Right atrium auricular region (tissue), 2 donors: ENCODE results near the gene LYZL4. TPM values are rescaled to one million over a fixed set of nuclear protein-coding genes. Genes with fewer than 3 reads are reported as not detected.

Experiments used
- DNase-seq: peaks from one replicate; pipeline ENCODE4 v3.0.0-alpha.2; 2019; ENCODE audit warnings: low spot score
- H3K27ac ChIP-seq, 2 donors: fragments of 200-600 bp; sonication (generic); 1 replicate in 1 of 2; 2 replicates in 1 of 2; pipeline ENCODE4 v1.5.1; 2016 to 2019
- H3K27me3 ChIP-seq, 2 donors: fragments of 200-600 bp; sonication (generic); one replicate each; pipeline versions ENCODE4 v1.5.1 to v1.6.0; 2017 to 2019
- H3K36me3 ChIP-seq: fragments of 200-600 bp; sonication (generic); one replicate; pipeline ENCODE4 v1.5.1; 2016
- H3K4me1 ChIP-seq, 2 donors: fragments of 200-600 bp; sonication (generic); one replicate each; pipeline versions ENCODE4 v1.5.1 to v1.6.0; 2017 to 2019
- H3K4me3 ChIP-seq, 2 donors: fragments of 200-600 bp; sonication (generic); 1 replicate in 1 of 2; 2 replicates in 1 of 2; pipeline ENCODE4 v1.5.1; 2017 to 2019; ENCODE audit warnings: mild to moderate bottlenecking in 1 of 2, moderate library complexity in 1 of 2
- H3K9me3 ChIP-seq, 2 donors: fragments of 200-600 bp; sonication (generic); one replicate each; pipeline ENCODE4 v1.5.1; 2019
- total RNA-seq, 2 donors: library from RNA; depleted of rRNA; stranded (reverse); fragments of >200 nt; gene quantifications; one replicate each; pipeline ENCODE4 v1.1.0, GENCODE V29; 2016
- TF ChIP-seq, protein P1 (sequence below), 2 donors: fragments of 200-600 bp; sonication (generic); IDR thresholded peaks; one replicate each; pipeline ENCODE4 v1.5.1; 2019; ENCODE audit warnings: antibody characterized with exemption in 2 of 2

LYZL4 gene
- total RNA-seq, 2 donors from 2014 or later, result not detected

DNA sequence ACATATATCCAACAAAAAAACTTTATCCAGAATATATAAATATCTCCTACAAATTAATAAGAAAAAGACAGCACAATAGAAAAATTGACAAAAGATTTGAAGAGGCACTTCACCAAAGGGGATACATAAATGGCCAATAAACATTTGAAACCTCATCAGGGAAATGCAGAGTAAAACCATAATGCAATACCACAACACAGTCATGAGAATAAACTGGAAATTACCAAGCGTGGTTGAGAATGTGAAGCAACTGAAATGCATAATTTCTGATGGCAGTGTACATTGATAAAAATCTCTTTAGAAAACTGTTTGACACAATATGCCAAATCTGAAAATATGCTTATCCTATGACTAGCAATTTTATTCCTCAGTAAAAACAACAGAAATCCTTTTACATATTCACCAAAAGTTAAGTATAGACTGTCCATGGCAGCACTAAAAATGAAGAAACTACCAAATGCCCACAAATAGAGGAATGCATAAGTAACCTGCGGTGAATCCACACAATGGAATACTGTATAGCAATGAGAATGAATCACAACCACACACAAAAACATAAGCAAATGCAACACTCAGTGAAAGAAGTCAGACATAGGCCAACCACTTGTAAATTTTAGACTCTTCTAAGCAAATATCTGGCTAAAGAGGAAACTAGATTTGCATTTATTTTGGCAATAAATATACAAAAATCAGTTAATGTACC is 7.9 kb downstream of the LYZL4 start:
- Histone ChIP-seq H3K27me3 (no peaks in the 10 kb centered on the region), H3K9me3 (no peaks in the 10 kb centered on the region), H3K27ac (no peak overlapping the region), H3K36me3 (no peaks in the 10 kb centered on the region), H3K4me1 (no peaks in the 10 kb centered on the region), H3K4me3 (no peak overlapping the region)
- TF ChIP-seq, protein P1, sequence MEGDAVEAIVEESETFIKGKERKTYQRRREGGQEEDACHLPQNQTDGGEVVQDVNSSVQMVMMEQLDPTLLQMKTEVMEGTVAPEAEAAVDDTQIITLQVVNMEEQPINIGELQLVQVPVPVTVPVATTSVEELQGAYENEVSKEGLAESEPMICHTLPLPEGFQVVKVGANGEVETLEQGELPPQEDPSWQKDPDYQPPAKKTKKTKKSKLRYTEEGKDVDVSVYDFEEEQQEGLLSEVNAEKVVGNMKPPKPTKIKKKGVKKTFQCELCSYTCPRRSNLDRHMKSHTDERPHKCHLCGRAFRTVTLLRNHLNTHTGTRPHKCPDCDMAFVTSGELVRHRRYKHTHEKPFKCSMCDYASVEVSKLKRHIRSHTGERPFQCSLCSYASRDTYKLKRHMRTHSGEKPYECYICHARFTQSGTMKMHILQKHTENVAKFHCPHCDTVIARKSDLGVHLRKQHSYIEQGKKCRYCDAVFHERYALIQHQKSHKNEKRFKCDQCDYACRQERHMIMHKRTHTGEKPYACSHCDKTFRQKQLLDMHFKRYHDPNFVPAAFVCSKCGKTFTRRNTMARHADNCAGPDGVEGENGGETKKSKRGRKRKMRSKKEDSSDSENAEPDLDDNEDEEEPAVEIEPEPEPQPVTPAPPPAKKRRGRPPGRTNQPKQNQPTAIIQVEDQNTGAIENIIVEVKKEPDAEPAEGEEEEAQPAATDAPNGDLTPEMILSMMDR (IDR thresholded peaks at IDR 0.05), result no peak
- no peak for DNase-seq

DNA sequence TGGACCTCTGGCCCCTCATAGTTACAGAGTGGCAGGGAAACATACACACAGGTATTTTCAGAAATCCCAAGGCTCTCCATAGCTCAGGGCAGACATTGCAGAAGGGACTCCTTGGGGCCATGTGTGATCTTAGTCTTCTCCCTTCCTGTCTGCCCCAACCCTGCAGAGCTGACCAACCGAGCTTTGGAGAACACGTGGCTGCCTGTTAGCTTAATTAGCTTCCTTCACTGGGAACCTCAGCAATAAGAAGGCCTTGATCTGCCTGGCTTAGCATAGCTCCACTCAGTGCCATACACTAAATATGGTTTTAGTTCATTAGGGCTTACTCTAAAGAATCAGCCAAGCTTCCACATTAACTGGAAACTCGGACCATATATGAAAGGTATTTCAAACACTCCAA is 12.3 kb downstream of the LYZL4 start:
- H3K9me3 ChIP-seq, result no peaks in the 10 kb centered on the region
- no peak overlapping the region for H3K27ac ChIP-seq
- TF ChIP-seq, protein P1 (IDR thresholded peaks at IDR 0.05), result no peak
- H3K4me1 ChIP-seq, result no peaks in the 10 kb centered on the region
- peak; percentile 28 for DNase-seq
- H3K4me3 ChIP-seq, result no peak overlapping the region
- no peaks in the 10 kb centered on the region for H3K36me3 ChIP-seq
- H3K27me3 ChIP-seq, result no peaks in the 10 kb centered on the region

DNA sequence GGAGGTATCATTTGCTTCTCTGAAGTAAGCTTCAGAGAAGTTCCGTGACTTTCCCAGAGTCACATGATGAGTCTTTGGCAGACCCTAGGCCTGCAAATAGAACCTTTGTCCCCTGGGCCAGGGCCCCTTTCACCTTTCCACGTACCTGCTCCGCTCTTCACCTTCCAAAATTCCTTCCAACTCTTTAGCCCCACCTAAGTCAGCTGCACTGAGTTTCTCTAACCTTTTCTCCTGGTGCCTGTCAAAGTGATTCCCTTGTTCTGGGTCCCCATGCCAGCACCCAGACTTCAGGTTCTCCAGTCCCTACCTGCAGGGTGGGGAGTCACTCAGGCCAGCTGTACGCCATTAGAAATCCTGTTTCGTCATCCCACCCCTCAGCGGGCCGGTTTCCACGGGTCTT is 12.8 kb downstream of the LYZL4 start:
- no peaks in the 10 kb centered on the region for H3K4me1 ChIP-seq
- TF ChIP-seq, protein P1 (IDR thresholded peaks at IDR 0.05), result no peak
- H3K9me3 ChIP-seq, result no peaks in the 10 kb centered on the region
- DNase-seq, result no peak
- no peaks in the 10 kb centered on the region for H3K27me3 ChIP-seq
- H3K36me3 ChIP-seq, result no peaks in the 10 kb centered on the region
- H3K27ac ChIP-seq, result no peak overlapping the region
- H3K4me3 ChIP-seq, result no peak overlapping the region

DNA sequence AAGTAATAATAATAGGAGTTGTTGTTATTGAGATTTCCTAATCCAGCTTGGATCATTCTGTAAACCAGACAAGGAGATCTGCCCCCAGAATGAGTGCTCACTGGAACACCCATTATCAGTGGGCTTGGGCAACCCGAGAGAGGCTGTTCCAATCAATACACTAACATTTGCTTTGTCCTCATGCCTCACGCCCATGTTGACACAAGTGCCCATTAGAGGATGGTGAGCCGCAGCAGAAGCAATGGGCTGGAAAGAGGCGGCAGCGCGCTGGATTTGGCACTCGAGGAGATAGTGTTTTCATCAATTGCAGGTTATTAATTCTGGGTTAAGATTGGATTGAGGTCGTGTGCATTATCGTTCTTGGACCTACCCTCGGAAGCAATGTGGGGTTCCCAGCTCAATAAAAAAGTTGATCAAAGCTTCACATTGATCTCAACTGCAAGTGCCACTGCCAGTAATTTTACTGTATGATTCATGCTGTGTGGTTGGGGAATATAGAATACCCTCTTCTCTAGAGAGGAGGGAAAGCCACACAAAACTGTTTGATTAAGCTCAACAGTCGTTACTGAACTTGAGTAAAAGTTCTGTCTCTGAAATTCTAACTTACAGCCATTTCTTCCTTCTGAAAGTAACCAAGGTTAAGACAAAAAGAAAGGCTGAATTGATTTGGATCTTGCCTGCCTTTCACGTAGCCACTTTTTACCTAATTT is 15.7 kb downstream of the LYZL4 start:
- H3K4me1 ChIP-seq, result no peaks in the 10 kb centered on the region
- no peaks in the 10 kb centered on the region for H3K9me3 ChIP-seq
- no peak overlapping the region for H3K27ac ChIP-seq
- no peaks in the 10 kb centered on the region for H3K36me3 ChIP-seq
- TF ChIP-seq, protein P1 (IDR thresholded peaks at IDR 0.05), result no peak
- H3K4me3 ChIP-seq, result no peak overlapping the region
- no peaks in the 10 kb centered on the region for H3K27me3 ChIP-seq
- peak; percentile 48 for DNase-seq

DNA sequence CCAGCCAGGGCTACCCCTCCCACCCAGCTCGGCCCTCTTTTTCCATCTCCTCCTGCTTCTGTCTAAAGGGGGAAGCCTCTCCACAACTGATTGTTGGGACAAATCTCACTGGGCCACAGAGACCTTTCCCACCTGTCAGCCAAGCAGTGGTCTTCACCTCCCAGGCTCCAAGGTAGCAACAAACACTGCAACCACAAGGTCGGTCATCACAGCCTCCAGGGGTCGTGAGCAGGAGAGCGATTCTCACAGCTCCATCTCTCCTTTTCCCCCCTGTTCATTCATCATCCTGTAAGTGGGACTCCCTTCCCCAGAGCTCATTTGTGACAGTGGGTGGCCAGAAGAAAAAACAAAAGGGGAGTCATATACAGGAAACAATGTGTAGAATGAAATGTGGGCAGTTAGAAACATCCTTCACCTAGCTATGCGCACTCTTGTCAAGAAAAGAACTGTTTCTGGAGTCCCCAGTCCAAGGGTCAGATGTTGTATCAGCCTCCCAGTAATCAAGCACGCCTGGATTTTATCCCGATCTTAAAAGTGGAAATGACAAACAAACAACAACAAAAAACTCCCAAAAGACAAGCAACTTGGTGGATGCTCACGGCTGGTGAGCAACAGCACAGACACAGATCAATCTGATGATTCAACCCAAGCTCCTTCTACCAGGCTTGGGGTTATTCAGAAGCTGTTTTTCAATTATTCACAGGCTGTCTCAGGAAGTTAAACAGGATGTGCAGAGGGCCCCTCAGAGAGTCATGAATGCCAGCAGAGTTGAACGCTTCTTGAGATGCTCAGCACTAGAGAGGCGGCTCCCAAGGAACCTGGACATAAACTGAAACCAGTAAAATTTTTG is 22.4 kb downstream of the LYZL4 start:
- H3K9me3 ChIP-seq, result no peaks in the 10 kb centered on the region
- no peak overlapping the region for H3K4me3 ChIP-seq
- no peaks in the 10 kb centered on the region for H3K4me1 ChIP-seq
- peak; percentile 36 for DNase-seq
- H3K27ac ChIP-seq, result no peak overlapping the region
- TF ChIP-seq, protein P1 (IDR thresholded peaks at IDR 0.05), result no peak
- no peaks in the 10 kb centered on the region for H3K36me3 ChIP-seq
- H3K27me3 ChIP-seq, result no peaks in the 10 kb centered on the region
